HUES6 (cell line): Measurements from ENCODE around the gene TUSC1.
"Not testable (repeated sequence)": the region's sequence is repeated elsewhere in the genome, so short reads cannot be mapped to it uniquely, and the experiment has no call there.

Experiments used
- H3K27ac ChIP-seq: 2 replicates; pipeline ENCODE4 v1.7.0; 2013; ENCODE audit warnings: low read depth, mild to moderate bottlenecking, low read length, inconsistent platforms
- H3K27me3 ChIP-seq: 2 replicates; pipeline ENCODE4 v1.6.1; 2013; ENCODE audit warnings: low read length; ENCODE audit not compliant: control insufficient read depth, insufficient read depth
- H3K36me3 ChIP-seq: 2 replicates; pipeline ENCODE4 v1.6.1; 2013; ENCODE audit warnings: low read length; ENCODE audit not compliant: control insufficient read depth, insufficient read depth
- H3K4me1 ChIP-seq: 2 replicates; pipeline ENCODE4 v1.6.1; 2013; ENCODE audit warnings: low read length; ENCODE audit not compliant: control insufficient read depth, insufficient read depth
- H3K4me3 ChIP-seq: 2 replicates; pipeline ENCODE4 v1.5.1; 2013; ENCODE audit warnings: low read depth, low read length
- H3K9ac ChIP-seq: one replicate; pipeline ENCODE4 v1.6.1; 2013; ENCODE audit warnings: mild to moderate bottlenecking, low read length
- H3K9me3 ChIP-seq: 2 replicates; pipeline ENCODE4 v1.6.1; 2013; ENCODE audit warnings: low read depth, low read length; ENCODE audit not compliant: control insufficient read depth, insufficient read depth

TUSC1 gene

DNA sequence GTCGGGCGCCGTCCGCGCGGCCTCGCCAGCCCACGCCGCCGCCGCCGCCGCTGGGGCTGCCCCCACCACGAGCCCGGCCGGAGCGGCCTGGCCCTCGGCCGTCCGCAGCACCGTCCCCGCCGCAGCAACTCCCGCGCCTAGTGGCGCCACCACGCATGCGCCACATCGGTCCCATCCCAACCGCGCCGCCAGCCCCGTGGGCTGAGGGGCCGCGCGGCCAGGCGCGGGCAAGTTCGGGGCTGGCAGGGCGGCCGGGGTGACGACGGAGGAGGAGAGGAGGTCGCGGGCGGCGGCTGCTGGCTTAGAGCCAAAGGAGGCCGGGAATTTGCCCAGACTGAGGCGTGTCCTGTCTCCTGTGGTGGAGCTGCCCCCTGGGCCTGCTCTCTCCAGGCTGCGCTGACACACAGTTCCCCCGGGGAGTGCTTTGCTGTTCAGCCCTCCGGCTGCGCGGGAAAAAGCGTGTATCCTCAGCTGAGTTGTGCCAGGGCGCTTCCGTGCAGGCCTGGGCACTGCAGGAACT lies at the start of gene TUSC1:
Gene TUSC1, minus strand, starts transcription at position 298 of the 520 bp plus-strand sequence. Its CDS starts 132 bp downstream, at position 166.
- Histone ChIP-seq H3K27me3 (no peaks in the 10 kb centered on the region), H3K9me3 (peaks cover 9% of the 10 kb centered on the region; the same call in 1 of the 2 replicates), H3K36me3 (no peaks in the 10 kb centered on the region), H3K4me3 (peak within 1 kb of the TSS; percentile 58), H3K9ac (peak within 1 kb of the TSS; percentile 88), H3K27ac (peak within 1 kb of the TSS; percentile 76; the same call in 1 of the 2 replicates), H3K4me1 (peaks cover 13% of the 10 kb centered on the region)

DNA sequence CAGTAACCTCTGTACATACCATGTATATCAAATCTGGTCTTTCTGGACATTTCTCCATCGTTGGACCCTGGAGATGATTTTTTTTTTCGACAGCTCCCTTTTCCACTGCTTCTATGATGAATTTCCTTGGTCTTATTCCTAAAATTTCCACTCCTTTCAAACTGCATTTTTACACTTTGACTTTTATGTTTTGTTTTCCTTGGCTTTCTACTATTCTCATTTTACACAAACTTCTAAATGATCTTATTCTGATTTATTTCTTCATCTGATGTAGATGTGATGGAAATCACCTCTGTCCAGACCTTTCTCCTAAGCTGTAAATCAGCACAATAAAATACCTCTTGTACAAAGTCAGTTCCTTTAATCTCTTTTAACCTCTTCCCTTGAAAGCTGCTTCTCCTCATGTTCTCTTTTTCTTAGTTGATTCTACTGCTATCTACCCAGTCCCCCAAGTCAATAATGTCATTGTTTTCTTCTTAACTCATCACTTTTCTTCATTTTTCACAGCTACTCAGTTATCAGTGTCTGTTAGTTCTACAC lies 48.7 kb upstream of the TUSC1 start:
- no peak overlapping the region for H3K9ac ChIP-seq
- H3K36me3 ChIP-seq, result no peaks in the 10 kb centered on the region
- H3K27me3 ChIP-seq, result no peaks in the 10 kb centered on the region
- no peaks in the 10 kb centered on the region for H3K4me1 ChIP-seq
- no peak overlapping the region for H3K27ac ChIP-seq
- H3K4me3 ChIP-seq, result no peak overlapping the region
- H3K9me3 ChIP-seq, result peaks cover 9% of the 10 kb centered on the region

DNA sequence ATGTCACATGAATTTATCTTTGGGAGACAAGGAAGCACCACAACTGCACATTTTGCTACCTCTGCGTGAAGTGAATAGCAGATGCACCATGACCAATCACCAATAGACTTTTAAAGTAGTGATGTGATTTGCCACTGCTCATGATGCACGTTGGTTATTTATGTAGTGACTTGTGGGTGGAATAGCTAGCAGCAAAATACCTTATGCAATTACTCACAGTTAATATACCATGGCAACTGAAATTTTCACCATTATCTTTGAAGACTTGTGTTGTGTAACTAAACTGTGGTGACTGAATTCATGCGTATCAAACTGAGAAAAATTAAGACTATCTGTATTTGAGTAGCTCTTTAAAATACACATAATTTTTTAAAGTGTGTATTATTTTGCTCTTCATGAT lies 46.2 kb upstream of the TUSC1 start:
- H3K4me3 ChIP-seq, result no peak overlapping the region
- H3K4me1 ChIP-seq, result no peaks in the 10 kb centered on the region
- no peak overlapping the region for H3K9ac ChIP-seq
- H3K27ac ChIP-seq, result no peak overlapping the region
- no peaks in the 10 kb centered on the region for H3K9me3 ChIP-seq
- H3K27me3 ChIP-seq, result no peaks in the 10 kb centered on the region
- no peaks in the 10 kb centered on the region for H3K36me3 ChIP-seq

DNA sequence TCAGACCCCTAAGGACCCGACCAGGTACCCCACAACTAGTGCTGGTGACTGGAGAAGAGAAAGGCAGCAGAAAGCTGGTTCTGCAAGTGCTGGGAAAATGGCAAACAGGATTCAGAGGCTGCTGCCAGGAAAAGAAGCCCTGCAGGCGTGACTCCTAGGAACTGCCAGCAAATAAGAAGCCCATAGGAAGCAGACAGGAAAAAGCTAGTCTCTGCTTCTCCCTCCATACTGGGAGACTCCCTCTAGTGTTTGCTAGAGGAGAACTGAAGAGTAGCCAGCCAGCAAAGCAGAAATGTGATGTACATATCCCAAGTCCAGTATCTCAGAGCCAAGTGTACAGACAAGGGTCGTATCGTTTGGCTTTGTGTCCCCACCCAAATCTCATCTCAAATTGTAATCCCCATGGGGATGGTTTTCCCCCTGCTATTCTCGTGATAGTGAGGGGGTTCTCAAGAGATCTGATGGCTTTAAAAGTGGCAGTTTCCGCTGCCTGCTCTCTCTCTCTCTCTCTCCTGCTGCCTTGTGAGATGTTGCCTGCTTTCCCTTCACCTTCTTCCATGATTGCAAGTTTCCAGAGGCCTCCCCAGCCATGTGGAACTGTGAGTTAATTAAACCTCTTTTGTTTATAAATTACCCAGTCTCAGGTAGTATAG lies 38.1 kb upstream of the TUSC1 start:
- H3K4me1 ChIP-seq, result 0 out of 2 replicates have a peak, but pooled peaks cover 4% of the 10 kb centered on the region
- H3K27ac ChIP-seq, result no peak overlapping the region
- no peak overlapping the region for H3K4me3 ChIP-seq
- H3K9ac ChIP-seq, result no peak overlapping the region
- H3K27me3 ChIP-seq, result no peaks in the 10 kb centered on the region
- no peaks in the 10 kb centered on the region for H3K9me3 ChIP-seq
- H3K36me3 ChIP-seq, result no peaks in the 10 kb centered on the region

DNA sequence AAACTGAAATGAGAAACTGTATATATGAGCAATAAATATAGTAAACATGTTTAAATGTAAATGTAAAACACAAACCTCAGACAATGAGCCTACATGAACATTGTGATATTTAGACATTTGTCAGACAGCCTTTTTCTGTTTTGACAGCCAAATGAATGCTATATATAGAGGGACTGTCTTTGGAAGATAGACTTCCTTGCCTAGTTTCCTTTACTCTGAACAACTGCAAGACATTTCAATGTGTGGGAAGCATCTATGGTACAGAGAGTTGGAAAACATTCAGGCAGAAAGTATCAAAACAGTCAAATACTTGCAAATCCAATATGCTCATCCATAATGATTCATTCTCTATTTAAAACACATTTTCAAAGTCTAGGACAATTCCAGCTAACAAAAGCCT lies 31.7 kb upstream of the TUSC1 start:
- no peak overlapping the region for H3K4me3 ChIP-seq
- no peaks in the 10 kb centered on the region for H3K4me1 ChIP-seq
- no peak overlapping the region for H3K9ac ChIP-seq
- no peaks in the 10 kb centered on the region for H3K27me3 ChIP-seq
- H3K27ac ChIP-seq, result no peak overlapping the region
- H3K9me3 ChIP-seq, result no peaks in the 10 kb centered on the region
- H3K36me3 ChIP-seq, result no peaks in the 10 kb centered on the region

DNA sequence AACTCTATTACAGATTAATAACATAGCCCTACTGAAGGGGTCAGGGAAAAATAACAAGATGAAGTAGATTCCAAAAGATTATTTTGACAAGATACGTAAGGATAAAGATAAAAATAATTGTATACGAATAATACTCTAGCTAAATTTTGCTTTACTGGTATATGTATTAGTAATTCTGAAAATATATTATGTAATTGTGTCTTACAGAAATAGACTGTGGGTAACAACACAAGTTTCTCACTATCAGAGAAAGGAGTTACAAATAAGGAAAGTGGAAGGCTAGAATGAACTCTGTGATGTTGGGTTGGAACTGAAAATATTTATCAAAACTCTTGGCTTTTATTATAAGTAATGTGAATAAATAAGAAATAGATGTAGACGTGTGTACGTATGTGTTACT lies 26.6 kb upstream of the TUSC1 start:
- no peak overlapping the region for H3K27ac ChIP-seq
- H3K9me3 ChIP-seq, result no peaks in the 10 kb centered on the region
- H3K4me3 ChIP-seq, result no peak overlapping the region
- H3K36me3 ChIP-seq, result no peaks in the 10 kb centered on the region
- no peaks in the 10 kb centered on the region for H3K27me3 ChIP-seq
- H3K9ac ChIP-seq, result no peak overlapping the region
- H3K4me1 ChIP-seq, result no peaks in the 10 kb centered on the region

DNA sequence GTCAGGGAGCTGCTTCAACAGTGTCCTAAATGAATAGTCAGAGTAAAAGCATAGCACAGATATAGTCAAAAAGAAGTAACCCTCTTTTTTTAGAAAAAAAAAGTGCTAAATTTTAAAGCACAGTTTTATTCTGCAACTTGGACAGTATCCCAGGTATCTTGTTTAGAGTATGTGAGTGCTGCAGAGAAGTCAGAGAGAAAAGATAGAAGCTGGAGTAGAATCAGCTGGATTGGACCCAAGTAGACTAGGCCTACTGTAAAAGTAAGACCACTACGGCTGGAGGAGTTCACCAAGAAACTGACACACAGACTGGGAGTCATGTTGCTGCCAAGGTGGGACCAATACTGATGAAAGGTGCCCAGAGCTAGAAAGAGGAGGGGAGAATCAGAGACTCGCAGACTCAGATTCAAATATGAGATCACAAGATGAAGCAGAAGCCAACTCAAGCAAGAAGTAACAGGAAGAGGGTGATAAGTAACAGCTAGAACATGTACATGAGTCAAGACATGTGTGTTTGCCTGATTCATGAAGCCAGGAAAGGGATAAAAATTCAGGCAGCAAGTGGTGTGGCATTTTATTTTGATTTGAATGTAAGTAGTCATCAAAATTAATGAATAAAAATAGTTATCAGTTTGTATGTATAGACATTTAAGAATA lies 25.6 kb upstream of the TUSC1 start:
- H3K4me1 ChIP-seq, result no peaks in the 10 kb centered on the region
- no peak overlapping the region for H3K4me3 ChIP-seq
- H3K9ac ChIP-seq, result no peak overlapping the region
- H3K27me3 ChIP-seq, result no peaks in the 10 kb centered on the region
- H3K36me3 ChIP-seq, result no peaks in the 10 kb centered on the region
- H3K27ac ChIP-seq, result no peak overlapping the region
- no peaks in the 10 kb centered on the region for H3K9me3 ChIP-seq

DNA sequence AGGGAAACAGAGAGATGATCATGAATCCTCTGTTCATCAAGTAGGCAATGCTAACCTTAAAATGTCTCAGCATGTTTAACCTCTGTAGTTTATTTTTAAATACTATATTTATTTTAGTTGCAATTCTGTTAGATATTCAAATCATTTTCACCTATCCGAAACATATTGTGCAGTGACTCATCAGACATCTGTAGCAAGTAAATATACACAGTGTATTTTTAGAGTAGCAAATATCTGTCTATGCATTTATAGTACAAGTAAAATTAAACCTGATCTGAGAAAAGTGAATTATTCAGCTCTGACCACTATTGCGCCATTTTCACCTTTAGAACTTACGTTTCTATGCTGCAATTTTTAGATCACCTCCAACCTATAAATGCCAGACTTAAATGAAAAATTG lies 24.3 kb upstream of the TUSC1 start:
- Histone ChIP-seq H3K9me3 (no peaks in the 10 kb centered on the region), H3K27me3 (no peaks in the 10 kb centered on the region), H3K27ac (no peak overlapping the region), H3K36me3 (no peaks in the 10 kb centered on the region), H3K4me1 (no peaks in the 10 kb centered on the region), H3K4me3 (no peak overlapping the region), H3K9ac (no peak overlapping the region)

DNA sequence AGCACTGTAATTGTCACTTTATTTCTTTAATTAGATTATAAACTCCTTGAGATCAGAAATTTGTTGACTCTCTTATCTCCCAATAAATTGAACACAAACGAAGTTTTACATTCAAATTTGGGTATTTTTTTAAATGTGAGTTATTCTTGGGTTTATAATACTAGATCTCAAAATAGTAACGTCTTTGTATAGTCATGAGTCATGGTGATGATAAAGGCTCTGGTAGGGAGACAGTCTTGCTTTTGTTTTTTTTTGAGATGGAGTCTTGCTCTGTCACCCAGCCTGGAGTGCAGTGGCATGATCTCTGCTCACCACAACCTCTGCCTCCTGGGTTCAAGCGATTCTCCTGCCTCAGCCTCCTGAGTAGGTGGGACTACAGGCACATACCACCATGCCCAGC lies 22.7 kb upstream of the TUSC1 start:
- H3K4me3 ChIP-seq, H3K4me1 ChIP-seq, H3K36me3 ChIP-seq, H3K27ac ChIP-seq, H3K27me3 ChIP-seq, H3K9me3 ChIP-seq, H3K9ac ChIP-seq: not testable (repeated sequence)

DNA sequence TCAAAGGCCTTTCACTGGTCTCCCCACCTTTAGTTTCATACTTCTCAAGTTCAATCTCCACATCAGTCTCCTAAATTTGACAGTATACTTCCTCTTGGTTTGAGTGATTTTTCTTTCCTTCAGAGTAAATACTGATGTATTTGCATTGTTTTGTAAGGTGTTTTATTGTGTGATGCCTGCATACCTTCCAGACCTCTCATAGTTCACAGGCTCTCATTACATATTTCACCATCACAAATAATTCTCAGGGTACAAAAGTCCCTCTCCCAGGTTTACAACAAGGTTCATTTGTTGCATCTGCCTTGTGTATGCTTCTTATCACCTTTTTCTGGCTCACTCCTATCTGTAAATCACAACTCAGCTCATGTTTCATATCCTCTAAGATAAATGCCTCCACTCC lies 22.2 kb upstream of the TUSC1 start:
- H3K27ac ChIP-seq, result no peak overlapping the region
- H3K4me1 ChIP-seq, result no peaks in the 10 kb centered on the region
- no peaks in the 10 kb centered on the region for H3K27me3 ChIP-seq
- no peak overlapping the region for H3K4me3 ChIP-seq
- no peaks in the 10 kb centered on the region for H3K9me3 ChIP-seq
- H3K36me3 ChIP-seq, result no peaks in the 10 kb centered on the region
- no peak overlapping the region for H3K9ac ChIP-seq

DNA sequence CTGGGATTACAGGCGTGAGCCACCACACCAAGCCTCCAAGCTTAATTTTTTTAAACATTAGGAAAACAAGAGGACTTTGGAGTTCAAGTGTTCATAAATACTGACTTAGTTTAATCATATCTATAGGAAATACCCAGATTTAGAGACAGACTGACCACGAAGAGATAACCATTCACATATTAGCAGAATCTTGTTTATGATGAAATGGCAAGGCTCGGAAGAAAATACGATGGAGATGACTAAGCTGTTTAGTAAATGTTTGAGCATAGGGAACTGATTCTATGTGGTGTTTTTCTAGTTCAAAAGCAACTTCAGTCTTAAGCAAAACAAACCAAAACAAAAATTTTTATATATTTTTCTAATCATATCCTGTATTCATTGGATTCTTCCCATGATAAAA lies 13.5 kb upstream of the TUSC1 start:
- Histone ChIP-seq H3K27ac (no peak overlapping the region), H3K9ac (no peak overlapping the region), H3K9me3 (no peaks in the 10 kb centered on the region), H3K36me3 (no peaks in the 10 kb centered on the region), H3K4me3 (no peak overlapping the region), H3K27me3 (no peaks in the 10 kb centered on the region), H3K4me1 (no peaks in the 10 kb centered on the region)
